Measurements from ENCODE around the gene C22orf39.
A peak's percentile ranks its signal among the peaks of the same experiment; 100 is the strongest.
"Not testable (repeated sequence)": the region's sequence is repeated elsewhere in the genome, so short reads cannot be mapped to it uniquely, and the experiment has no call there.

Gene C22orf39

DNA sequence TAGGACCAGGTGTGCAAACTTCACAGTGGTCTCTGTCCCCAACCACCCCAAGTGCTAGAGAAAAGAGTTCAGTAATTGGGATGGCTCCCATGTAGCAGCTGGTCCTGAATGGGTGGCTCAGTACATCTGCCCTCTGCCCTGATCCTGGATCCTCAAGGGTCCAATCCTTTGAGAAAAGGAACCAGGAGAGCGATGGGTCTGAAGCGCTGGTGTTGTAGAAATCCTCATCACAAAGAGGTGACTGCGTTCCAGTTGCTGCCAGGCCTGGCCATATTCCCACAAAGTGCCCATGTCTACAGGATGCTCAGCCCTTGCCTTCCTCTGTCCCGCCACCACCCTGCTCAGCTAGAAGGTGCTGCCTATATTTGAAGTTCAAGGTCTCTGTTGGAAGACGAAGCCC lies 6.2 kb upstream of the C22orf39 start:
- no peak for DNase-seq (ENCODE audit: low spot score)

DNA sequence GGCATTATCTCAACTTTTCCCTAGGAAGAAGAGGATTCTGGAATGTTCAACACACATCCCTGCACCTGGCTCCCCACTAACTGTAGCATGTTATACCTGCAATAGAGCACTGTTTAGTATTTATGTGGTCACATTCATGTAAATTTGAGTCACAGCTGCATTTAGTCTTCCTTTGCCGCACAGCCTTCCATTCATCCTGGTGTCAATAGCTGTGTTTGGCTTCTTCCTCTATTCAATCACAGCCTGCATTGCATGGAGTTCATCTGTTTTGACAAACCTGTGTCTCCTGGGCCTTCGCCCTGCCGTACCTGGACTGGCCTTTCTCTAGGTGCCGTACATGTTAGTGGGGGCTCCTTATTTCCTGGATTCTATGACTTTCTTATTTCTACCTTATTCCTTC lies 4.1 kb upstream of the C22orf39 start:
- no peak for DNase-seq (ENCODE audit: low spot score)

DNA sequence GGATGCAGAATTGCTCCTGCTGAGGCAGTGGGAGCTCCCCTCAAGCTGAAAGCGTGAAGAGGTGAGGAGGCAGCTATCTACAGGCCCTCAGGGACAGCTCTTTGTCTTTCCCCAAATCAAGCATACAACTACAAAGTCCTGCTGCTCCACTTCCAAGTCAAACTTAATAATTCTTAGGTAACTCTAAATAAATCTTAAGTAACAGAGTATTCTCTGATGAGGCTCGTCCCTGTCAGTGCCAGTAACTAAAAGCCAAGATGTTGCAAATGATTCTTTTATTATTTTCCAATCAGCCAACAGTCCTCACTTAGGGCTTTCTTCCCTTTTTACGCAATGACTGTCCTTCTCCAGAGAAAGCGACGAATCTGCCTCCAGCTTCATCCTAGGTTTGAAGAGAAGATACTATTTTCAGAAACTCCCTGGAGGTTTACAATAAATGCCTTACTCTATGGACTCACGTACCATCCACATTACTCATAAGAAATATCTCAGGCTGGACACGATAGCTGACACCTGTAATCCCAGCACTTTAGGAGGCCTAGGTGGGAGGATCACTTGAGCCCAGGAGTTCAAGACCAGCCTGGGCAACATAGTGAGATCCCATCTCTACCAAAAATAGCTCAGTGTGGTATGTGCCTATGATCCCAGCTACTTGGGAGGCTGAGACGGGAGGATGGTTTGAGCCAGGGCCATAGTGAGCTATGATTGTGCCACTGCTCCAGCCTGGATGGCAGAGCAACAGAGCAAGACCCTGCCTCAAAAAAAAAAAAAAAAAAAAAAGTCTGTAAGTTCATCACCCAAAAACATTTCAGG lies 3.1 kb upstream of the C22orf39 start:
- no peak for DNase-seq (ENCODE audit: low spot score)

DNA sequence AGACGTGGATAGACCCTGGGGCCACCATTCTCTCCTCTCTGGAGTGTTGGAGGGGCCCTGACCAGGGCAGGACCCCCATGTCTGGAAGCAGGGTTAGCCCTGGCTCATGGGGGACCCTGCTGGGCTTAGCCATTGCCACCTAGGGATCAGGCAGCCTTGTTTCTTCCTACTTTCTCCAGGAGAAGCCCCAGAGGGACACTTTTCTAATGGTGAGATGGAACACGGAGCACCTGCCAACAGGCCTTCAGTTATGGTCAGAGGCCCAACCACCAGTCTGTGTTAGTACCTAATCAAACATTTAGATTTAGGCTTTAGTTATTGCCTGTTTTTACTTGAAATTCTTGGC lies 1.9 kb upstream of the C22orf39 start:
- no peak for DNase-seq (ENCODE audit: low spot score)

DNA sequence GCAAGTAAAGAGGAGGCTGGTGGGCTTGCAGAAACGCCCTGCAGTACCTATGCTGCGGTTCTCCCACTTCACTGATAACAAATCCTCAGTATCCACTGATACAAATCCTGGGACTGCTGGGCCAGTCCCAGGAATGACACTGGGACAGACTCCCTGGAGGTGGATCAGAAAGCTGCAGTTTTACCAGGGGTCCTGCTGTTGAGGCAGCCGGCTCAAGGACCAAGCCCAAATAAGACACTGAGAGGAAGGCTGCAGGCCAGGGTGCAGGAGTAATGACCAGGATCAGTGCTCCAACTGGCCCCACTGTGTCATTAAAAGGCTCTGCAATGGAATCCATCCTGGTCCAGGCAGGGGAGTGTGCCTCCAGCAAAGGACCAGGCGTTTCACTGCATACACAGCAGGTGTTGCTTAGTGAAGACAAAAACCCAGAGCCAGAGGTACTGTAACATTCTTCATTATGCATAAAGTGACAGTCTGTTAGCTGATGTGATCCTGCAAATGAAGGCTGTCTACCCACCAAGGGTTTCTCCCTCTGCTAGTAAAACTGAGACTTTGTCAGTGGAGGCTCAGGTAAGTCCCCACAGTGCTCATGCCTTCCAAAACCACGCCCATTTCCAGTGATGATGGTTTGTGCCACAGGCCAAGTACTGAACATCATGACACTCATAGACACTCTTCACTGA lies 1.4 kb upstream of the C22orf39 start:
- no peak for DNase-seq (ENCODE audit: low spot score)

DNA sequence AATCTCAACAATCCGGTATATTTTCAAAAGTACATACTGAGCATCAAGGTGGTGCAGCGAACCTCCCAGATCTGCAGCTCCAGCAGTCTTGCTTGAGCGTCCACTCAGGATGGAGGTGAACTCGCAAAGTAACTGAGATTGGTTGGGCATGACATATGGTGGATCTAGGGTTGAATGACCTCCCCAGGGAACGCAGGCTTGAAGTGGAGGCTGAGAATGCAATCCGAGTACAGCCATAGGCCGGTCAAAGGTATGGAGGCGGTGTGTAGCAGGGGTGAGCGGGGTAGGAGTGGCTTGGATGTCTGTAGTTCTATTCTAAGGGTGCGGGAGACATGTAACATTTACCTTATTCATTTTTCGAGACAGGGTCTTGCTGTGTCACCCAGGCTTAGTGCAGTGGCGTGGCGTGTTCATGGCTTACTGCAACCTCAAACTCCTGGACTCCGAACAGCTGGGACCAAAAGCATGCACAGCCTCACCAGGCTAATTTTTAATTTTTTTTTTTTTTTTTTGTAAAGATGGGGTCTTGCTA lies 631 bp upstream of the C22orf39 start:
- DNase-seq (ENCODE audit: low spot score), result no peak

DNA sequence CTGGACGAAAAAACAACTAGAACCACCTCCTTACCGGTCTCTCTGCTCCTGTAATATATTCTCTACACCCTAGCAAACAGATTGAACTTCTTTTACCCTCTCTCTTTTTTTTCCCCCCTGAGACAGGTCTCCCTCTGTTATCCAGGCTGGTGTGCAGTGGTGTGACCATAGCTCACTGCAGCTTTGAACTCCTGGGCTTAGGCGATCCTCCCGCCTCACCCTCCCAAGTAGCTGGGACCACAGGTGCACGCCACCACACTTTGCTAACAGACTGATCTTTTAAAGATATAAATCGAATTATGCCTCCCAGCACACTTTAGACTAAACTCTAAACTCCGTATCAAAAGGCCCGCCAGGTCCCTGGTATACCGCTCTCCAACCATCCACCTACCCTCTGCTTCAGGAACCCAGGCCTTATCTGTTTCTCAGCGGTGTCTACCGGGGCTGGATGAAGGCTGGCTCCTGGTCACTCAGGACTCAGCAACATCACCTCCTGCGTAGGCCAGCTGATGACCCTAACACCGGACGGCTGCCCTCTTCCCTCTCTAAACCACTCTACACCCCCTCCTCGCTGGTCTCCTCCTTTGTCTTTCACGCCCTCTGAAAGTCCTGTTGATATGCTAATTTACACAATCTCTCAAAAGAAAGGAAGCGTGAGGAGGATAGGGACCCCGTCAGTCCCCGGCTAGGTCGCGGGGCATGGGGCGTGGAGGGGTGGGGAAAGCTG lies 745 bp downstream of the C22orf39 start:
- DNase-seq (ENCODE audit: low spot score), result no peak

DNA sequence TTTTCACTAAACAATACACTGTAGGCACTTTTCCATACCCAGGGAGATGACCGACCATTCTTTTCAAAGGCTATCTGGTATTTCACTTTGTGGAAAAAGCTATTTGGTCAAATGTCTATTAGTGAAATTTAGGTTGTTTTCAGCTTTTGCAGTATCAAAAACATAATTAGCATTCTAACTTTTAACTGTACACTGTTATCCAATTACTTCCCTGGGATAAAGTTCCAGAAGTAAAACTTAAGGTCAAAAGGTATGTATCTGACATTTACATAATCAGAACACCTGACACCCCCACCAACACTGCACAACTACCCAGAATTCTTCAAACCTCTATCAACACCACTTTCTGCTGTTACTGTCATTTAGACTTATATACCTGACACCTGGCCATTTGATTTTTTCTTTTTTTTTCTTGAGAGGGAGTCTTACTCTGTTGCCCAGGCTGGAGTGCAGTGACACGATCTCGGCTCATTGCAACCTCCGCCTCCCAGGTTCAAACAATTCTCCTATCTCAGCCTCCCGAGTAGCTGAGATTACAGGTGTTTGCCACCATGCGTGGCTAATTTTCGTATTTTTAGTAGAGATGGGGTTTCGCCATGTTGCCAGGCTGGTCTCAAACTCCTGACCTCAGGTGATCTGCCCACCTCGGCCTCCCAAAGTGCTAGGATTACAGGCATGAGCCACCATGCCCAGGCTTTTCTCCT lies 2.1 kb downstream of the C22orf39 start:
- not testable (repeated sequence) for DNase-seq (ENCODE audit: low spot score)

DNA sequence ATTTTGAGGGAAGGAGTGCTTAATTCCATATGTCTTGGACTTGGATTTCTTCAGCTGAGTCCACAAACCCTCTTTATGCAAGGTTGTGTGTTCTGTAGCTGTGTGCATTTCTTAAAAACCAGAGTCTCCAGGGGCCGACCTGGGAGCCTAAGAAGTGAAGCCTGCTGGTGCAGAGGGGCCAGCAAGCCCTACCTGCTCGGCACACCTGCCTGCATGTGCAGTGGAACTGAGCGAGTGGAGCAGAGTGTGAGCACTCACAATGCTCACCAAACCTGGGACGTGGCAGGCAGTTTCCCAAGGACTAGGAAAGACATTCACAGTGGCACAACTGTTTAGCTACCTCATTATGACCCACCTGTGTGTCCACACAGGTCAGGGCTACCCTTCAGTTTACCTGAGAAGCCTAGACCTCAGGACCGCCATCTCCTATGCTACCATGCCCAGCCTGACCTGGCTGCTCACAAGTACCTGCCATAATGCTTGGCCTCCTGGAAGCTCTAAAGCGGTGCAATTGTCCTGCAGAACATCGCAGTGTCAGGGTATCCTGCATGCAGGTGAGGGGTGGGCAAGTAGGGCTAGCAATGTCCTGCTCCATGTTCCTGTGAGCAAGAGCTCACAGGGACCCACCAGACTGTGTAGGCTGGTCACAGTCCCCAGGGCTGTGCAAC lies 3.8 kb downstream of the C22orf39 start:
- DNase-seq (ENCODE audit: low spot score), result no peak

DNA sequence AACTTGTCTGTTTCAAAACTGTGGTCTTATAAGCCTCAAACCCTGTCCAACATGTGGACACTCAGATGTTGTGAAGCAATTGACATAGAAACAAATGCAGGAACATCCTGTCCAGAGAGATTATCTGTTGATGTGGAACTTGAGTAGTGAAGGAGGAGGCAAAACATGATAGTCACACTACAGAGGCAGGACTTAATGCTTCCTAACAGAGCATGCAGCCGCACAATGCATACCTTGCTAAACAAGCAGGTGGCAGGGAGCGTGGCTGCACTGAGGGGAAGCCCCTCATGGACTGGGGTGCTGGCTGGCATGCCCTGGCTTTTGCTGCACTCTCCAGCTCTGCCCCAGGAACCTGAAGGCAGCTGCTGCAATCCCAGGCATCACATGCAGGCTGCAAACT lies 5.3 kb downstream of the C22orf39 start:
- DNase-seq (ENCODE audit: low spot score), result no peak

DNA sequence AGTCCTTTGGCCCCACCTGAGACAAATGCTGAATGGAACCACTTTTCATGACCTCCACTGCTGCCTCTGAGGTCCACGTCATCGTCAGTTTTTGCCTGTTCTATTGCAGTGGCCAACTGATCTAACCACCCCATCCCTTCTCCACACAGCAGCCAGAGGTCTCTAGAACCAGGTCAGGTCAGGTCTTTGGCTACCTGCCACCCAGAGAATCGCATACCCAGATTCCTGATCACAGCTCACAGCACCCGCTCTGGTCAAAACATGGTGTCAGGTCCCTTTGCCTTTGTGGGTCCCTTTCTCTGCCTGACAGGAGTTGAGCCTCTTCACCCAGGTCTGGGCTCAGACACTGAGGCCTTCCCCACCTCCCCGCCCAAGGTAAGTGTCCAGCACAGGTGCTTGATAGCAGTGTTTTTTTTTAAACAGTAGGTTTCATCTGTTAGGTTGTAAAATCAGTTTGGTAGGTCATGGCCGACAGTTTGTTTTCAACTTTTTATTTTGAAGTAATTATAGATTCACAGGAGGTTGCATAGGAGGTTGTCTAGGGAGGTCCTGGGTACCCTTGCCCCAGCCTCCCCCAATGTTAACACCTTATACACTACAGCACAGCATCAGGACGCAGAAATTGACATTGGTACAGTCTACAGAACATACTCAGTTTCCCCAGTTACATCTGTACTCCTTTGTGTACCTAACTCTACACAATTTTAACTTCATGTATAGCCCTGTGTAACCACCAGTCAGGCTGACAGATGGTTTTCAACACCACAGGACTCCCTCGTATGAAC lies 6.9 kb downstream of the C22orf39 start:
- DNase-seq (ENCODE audit: low spot score), result no peak

DNA sequence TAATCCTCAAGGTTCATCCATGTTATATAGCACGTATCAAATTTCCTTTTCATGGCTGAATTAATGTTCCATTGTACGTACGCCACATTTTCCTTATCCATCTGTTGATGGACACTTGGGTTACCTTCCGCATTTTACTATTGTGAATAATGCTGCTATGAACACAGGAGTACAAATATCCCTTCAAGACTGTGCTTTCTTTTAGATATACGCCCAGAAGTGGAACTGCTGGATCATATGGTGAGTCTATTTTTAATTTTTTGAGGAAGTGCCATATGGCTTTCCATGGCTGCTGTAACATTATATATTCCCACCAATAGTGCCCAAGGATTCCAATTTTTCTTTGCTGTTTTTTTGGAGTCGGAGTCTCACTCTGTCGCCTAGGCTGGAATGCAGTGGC lies 9.2 kb downstream of the C22orf39 start:
- DNase-seq (ENCODE audit: low spot score), result no peak

DNA sequence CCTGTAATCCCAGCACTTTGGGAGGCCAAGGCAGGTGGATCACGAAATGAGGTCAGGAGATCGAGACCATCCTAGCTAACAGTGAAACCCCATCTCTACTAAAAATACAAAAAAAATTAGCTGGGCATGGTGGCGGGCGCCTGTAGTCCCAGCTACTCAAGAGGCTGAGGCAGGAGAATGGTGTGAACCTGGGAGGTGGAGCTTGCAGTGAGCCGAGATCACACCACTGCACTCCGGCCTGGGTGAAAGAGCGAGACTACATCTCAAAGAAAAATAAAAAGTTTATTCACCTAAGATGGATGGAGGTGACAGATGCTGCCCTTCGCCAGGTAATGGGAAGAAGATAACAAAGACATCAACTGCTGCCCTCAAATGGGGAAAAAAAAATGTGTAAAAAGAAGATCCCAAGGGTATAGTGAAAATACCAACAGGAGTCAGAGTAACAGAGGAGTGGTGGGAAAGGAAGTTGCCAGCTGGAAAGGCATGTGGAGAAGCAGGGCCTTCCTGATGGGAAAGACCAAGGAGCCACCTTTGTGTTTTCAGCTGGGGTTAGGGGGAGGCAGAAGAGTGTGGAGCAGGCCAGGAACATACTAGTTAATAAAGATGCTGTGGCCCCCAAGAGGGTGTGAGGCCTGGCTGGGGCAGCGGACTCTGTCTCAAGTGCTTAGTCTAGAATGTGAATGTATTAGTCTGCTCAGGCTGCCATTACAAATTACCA lies 10.9 kb downstream of the C22orf39 start:
- not testable (repeated sequence) for DNase-seq (ENCODE audit: low spot score)

DNA sequence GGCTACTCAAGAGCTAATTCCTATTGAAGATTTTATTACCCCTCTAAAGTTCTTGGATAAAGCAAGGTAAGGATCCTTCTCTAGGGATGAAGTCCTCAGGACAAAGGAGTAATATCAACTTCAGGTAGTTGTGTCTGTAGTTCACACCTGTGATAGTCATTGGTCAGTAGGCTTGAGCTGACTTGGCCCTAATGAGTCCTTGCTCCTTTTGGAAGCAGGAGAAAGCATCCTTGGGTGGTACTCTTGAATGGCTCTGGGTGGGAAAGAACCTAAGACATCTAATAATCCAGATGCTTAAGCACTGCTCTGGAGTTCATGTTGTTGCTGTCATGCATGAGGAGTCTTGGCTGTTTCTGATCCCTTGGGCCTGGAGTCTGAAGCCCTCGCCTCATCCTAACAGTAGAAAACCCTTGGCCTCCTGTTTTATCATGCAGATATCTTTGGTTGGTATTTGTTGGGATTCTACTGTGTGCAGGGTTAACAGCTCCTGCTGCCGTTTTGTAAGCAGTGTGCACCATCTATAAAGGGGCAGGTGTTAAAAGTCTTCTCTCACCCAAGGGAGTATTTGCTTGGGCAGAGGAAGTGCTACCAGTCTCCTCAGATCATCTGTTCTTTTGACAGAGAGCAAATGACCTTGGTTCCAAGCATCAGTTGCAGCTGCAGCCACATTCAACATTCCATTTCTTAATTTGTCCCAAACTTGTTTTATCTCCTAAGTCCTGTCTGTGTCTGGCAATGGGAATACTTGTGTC lies 12.5 kb downstream of the C22orf39 start:
- DNase-seq (ENCODE audit: low spot score), result no peak

DNA sequence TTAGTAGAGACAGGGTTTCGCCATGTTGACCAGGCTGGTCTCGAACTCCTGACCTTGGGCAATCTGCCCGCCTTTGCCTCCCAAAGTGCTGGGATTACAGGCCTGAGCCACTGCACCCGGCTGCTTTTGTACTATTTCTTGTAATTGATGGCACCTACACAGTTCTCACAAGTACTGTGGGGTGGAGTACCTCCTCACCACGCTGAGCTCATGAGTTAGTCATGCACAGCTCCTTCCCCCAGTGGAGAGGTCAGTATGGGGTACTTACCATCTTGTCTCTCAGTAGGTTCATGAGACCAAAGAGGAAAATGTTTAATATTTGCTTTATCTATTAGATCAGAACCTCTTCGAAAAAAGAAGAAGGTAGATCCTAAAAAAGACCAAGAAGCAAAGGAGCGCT lies 13.1 kb downstream of the C22orf39 start:
- DNase-seq (ENCODE audit: low spot score), result no peak

DNA sequence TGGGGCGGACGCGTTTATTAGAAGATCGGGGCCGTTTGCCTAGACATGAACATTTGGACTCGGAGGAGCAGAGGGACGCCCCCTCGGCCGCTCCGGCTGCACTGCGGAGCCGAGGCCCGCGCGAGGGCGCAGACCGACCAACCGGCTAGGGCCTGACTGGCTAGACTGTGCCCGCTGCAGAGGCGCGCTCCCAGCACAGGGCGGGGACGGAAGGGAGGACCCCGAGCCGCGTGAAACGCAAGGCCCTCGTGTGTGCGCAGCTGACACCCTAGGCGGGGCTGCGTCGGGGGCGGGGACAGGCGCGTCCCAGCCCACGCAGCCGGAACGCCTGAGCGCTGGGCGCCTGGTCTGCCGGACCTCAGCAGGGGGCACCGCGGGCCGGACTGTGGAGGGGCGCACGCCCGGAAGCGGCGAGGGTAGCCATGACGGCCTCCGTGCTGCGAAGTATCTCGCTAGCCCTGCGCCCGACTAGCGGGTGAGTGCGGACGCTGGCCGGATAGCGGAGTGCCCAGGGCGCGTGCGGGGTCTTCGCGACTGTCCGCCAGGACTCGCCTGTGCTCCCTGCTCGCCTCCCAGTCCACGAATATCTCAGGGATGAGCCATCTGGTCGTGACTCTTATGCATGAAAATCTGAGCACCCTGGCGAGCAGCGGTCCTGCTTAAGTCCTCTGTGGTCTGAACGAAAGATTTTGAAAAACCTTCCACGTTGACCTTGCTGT lies 15.2 kb downstream of the C22orf39 start, which contains the start of gene MRPL40:
Gene MRPL40 (plus strand): TSS at position 413 of the 719 bp plus-strand sequence. CDS start 10 bp downstream, at position 423.
- DNase-seq (ENCODE audit: low spot score), result peak; percentile 89

DNA sequence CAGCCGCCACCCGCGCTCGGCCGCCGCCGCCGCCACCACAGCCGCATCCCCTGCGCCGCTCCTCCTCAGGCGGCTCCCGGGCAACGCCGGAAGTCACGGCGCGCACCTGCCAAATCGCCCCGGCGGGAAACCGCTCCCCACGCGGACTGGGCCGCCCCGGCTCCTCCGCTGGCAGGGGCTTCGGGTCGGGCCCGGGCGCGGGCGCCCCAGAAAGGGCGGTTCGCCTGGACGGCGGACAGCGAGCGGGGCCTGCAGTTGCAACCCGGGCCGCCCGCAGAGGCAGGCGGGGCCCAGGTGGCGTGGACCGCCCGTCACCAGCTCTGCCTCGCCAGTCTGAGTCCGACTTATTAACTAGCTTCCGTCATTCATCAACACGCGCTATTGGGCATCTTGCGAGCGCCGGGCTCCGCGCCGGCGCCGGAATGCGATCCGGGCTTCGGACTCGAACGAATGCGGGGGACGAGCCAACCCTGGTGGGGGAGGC lies 15.8 kb downstream of the C22orf39 start, which contains the start of gene HIRA:
Gene HIRA (minus strand): TSS at position 85 of the 484 bp plus-strand sequence. CDS start 257 bp downstream, outside the sequence.
- DNase-seq (ENCODE audit: low spot score), result peak; percentile 74

DNA sequence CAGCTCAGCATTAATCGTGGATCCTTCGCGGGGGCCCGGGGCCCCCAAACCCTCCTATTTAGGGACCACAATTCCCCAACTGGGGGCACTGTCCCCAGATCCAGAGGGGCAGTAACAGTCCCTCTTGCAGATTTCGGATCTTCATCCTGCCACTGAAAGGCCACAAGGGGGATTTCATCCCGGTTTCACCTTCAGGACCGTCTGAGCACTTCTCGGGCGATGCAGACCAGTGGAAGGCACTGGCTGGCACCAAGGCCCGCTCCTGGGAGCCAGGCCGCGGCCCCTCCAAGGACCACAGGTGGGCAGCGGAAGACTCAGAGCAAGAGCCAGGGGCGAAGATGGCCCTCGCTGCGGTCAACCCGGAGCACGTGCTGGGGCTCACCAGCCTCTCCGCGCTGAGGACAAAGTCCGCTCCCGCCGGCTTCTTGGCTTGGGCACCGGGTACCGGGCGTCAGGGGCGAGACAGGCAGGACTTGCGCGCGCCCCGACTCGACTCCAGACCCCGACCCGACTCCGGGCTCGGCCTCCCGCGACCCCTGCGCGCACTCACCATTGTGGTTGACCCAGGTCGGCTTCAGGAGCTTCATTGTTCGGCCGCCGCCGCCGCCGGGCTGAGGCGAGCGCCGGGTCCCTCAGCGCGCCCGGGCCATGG lies 16.5 kb downstream of the C22orf39 start:
- DNase-seq (ENCODE audit: low spot score), result no peak
